ENCODE data around the gene TIGAR.

TIGAR gene

GRCh38 chr12:4393211-4393610, 72.2 kb downstream of the TIGAR start:
- Histone ChIP-seq H3K27me3 (ENCODE audit: insufficient read depth, low read length, poor library complexity, severe bottlenecking) (no peaks in the 10 kb centered on the region), H3K4me2 (ENCODE audit: low read depth, low read length, poor library complexity, severe bottlenecking) (no peak overlapping the region), H3K4me3 (ENCODE audit: low read length, poor library complexity, severe bottlenecking) (no peak overlapping the region), H3K9ac (ENCODE audit: low read depth, low read length, poor library complexity, severe bottlenecking) (no peak overlapping the region), H3K36me3 (ENCODE audit: insufficient read depth, low read length) (no peaks in the 10 kb centered on the region), H3F3A (ENCODE audit: low read depth) (no peaks in the 10 kb centered on the region), H3K9me2 (replicated peaks; ENCODE audit: low read depth, low read length) (no peaks in the 10 kb centered on the region), H3K79me2 (ENCODE audit: insufficient read depth, low read length) (no peaks in the 10 kb centered on the region), H4K20me1 (ENCODE audit: insufficient read depth, low read length, poor library complexity, severe bottlenecking) (no peaks in the 10 kb centered on the region), H3K4me1 (ENCODE audit: insufficient read depth, low read length, poor library complexity, severe bottlenecking) (no peaks in the 10 kb centered on the region), H3K9me3 (ENCODE audit: insufficient read depth, low read depth, low read length) (no peaks in the 10 kb centered on the region), H2AFZ (ENCODE audit: low read length) (no peak overlapping the region)
- TF ChIP-seq EZH2phosphoT487 (IDR thresholded peaks at IDR 0.05; ENCODE audit: borderline replicate concordance) (no peak), CTCF (conservative IDR thresholded peaks at IDR 0.05; ENCODE audit: low read length) (no peak)

GRCh38 chr12:4395818-4396217, 74.8 kb downstream of the TIGAR start:
- H3K79me2 ChIP-seq (ENCODE audit: insufficient read depth, low read length), result no peaks in the 10 kb centered on the region
- H3K9me3 ChIP-seq (ENCODE audit: insufficient read depth, low read depth, low read length), result no peaks in the 10 kb centered on the region
- no peaks in the 10 kb centered on the region for H3K27me3 ChIP-seq (ENCODE audit: insufficient read depth, low read length, poor library complexity, severe bottlenecking)
- TF ChIP-seq EZH2phosphoT487 (IDR thresholded peaks at IDR 0.05; ENCODE audit: borderline replicate concordance), result no peak
- TF ChIP-seq CTCF (conservative IDR thresholded peaks at IDR 0.05; ENCODE audit: low read length), result no peak
- H3F3A ChIP-seq (ENCODE audit: low read depth), result no peaks in the 10 kb centered on the region
- H2AFZ ChIP-seq (ENCODE audit: low read length), result no peak overlapping the region
- no peaks in the 10 kb centered on the region for H3K9me2 ChIP-seq (replicated peaks; ENCODE audit: low read depth, low read length)
- H3K4me2 ChIP-seq (ENCODE audit: low read depth, low read length, poor library complexity, severe bottlenecking), result no peak overlapping the region
- no peaks in the 10 kb centered on the region for H4K20me1 ChIP-seq (ENCODE audit: insufficient read depth, low read length, poor library complexity, severe bottlenecking)
- no peak overlapping the region for H3K9ac ChIP-seq (ENCODE audit: low read depth, low read length, poor library complexity, severe bottlenecking)
- no peaks in the 10 kb centered on the region for H3K36me3 ChIP-seq (ENCODE audit: insufficient read depth, low read length)
- H3K4me1 ChIP-seq (ENCODE audit: insufficient read depth, low read length, poor library complexity, severe bottlenecking), result no peaks in the 10 kb centered on the region
- no peak overlapping the region for H3K4me3 ChIP-seq (ENCODE audit: low read length, poor library complexity, severe bottlenecking)

GRCh38 chr12:4401117-4401516, 80.1 kb downstream of the TIGAR start:
- Histone ChIP-seq H4K20me1 (ENCODE audit: insufficient read depth, low read length, poor library complexity, severe bottlenecking) (no peaks in the 10 kb centered on the region), H2AFZ (ENCODE audit: low read length) (no peak overlapping the region), H3K9me2 (replicated peaks; ENCODE audit: low read depth, low read length) (no peaks in the 10 kb centered on the region), H3K79me2 (ENCODE audit: insufficient read depth, low read length) (no peaks in the 10 kb centered on the region), H3K4me3 (ENCODE audit: low read length, poor library complexity, severe bottlenecking) (no peak overlapping the region), H3K4me1 (ENCODE audit: insufficient read depth, low read length, poor library complexity, severe bottlenecking) (no peaks in the 10 kb centered on the region), H3K4me2 (ENCODE audit: low read depth, low read length, poor library complexity, severe bottlenecking) (no peak overlapping the region), H3F3A (ENCODE audit: low read depth) (no peaks in the 10 kb centered on the region), H3K36me3 (ENCODE audit: insufficient read depth, low read length) (no peaks in the 10 kb centered on the region), H3K9ac (ENCODE audit: low read depth, low read length, poor library complexity, severe bottlenecking) (no peak overlapping the region), H3K9me3 (ENCODE audit: insufficient read depth, low read depth, low read length) (no peaks in the 10 kb centered on the region), H3K27me3 (ENCODE audit: insufficient read depth, low read length, poor library complexity, severe bottlenecking) (no peaks in the 10 kb centered on the region)
- TF ChIP-seq CTCF (conservative IDR thresholded peaks at IDR 0.05; ENCODE audit: low read length), result no peak
- TF ChIP-seq EZH2phosphoT487 (IDR thresholded peaks at IDR 0.05; ENCODE audit: borderline replicate concordance), result no peak
